Activated B cell treated with CpG ODN at 0.5 μM for 24 hours (primary cell): ENCODE data around the gene ISG15. TPM values are rescaled to one million over a fixed set of nuclear protein-coding genes. Genes with fewer than 3 reads are reported as not detected.

Source experiments
- ATAC-seq: fragments of 200-7000 bp; cut with Tn5 transposase; one replicate; pipeline ENCODE4 v1.10.0; 2021; ENCODE audit warnings: low read depth, mild to moderate bottlenecking, moderate library complexity
- CTCF ChIA-PET: fragments of 350-600 bp; sonication (Branson Sonifier 250); formaldehyde crosslinking; loops from one replicate; lab custom pipeline; 2021; ENCODE audit warnings: antibody characterized with exemption; lab: Charles Lee
- POLR2A ChIA-PET: fragments of 350-600 bp; sonication (Branson Sonifier 250); formaldehyde crosslinking; loops from one replicate; lab custom pipeline; 2021; ENCODE audit warnings: antibody characterized with exemption; lab: Charles Lee
- DNase-seq: peaks from one replicate; pipeline ENCODE4 v3.0.0; 2022
- H3K27ac Mint-ChIP-seq: one replicate; pipeline ENCODE4 v1.8.0; 2020; ENCODE audit warnings: mixed read lengths
- H3K27me3 Mint-ChIP-seq: one replicate; pipeline ENCODE4 v1.8.0; 2021; ENCODE audit warnings: mixed read lengths
- H3K36me3 Mint-ChIP-seq: one replicate; pipeline ENCODE4 v1.8.0; 2021; ENCODE audit warnings: low read depth, mixed read lengths
- H3K4me1 Mint-ChIP-seq: one replicate; pipeline ENCODE4 v1.8.0; 2021; ENCODE audit warnings: mixed read lengths
- H3K4me3 Mint-ChIP-seq: one replicate; pipeline ENCODE4 v1.8.0; 2020; ENCODE audit warnings: mild to moderate bottlenecking, mixed read lengths
- H3K9me3 Mint-ChIP-seq: one replicate; pipeline ENCODE4 v1.8.0; 2020; ENCODE audit warnings: mixed read lengths
- intact Hi-C: fragments of 100-400 bp; cut with micrococcal nuclease; formaldehyde crosslinking; loops from one replicate; pipeline ENCODE4 v1.15.1; 2024
- total RNA-seq: library from RNA; stranded (reverse); gene quantifications from 2 replicates; pipeline ENCODE4 v1.2.3, GENCODE V29; 2022
- TF ChIP-seq, protein P1 (sequence below): fragments of 200-600 bp; IDR thresholded peaks from one replicate; pipeline ENCODE4 v1.8.0; 2022; ENCODE audit warnings: antibody characterized with exemption, mild to moderate bottlenecking

Gene ISG15
- total RNA-seq = 25.8 and 28.9 TPM in 2 replicates

DNA sequence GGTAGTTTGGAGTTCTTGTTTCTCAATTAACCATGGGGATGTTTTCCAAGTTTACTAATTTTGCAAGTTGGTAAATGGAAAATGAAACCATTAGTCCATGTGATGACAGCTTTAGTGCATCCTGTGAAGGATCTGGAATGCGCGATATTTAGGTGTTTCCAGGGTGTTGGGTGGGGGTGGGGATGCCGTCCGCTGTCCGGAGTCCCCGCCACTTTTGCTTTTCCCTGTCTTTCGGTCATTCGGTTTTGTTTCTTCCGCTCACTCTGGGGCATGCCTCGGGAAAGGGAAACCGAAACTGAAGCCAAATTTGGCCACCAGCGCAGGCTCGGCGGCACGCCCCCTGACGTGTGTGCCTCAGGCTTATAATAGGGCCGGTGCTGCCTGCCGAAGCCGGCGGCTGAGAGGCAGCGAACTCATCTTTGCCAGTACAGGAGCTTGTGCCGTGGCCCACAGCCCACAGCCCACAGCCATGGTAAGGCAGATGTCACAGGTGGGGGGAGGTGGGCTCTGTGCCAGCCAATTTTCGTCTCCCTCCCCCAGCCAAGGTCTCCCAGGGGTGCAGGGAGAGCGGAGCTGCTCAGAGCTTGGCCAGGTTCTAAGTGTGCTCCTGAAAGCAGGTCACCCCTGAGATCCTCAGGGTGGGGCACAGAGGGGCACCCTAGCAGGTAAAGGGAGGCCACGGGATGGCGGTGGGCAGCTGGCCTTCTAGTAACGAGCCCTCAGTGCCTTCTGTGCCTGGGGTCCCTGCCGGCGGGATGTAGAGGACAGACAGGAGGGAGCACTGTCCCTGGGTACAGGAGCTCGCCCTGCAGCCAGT lies at the start of gene ISG15:
TSS of gene ISG15 (plus strand) at position 393 of the 817 bp plus-strand sequence. CDS start at position 470, 77 bp downstream.
- no peaks in the 10 kb centered on the region for H3K9me3 Mint-ChIP-seq
- peaks cover 30% of the 10 kb centered on the region for H3K4me1 Mint-ChIP-seq
- intact Hi-C loops = loop anchor here (1.0 to 5.0 kb wide), 3 partner anchors 11 to 259 kb away; partner anchors contain the start of gene UBE2J2
- H3K4me3 Mint-ChIP-seq = peak within 1 kb of the TSS; percentile 98
- ChIA-PET POLR2A (interaction anchor here (0.6 to 2.2 kb wide), 18 partner anchors 8 to 594 kb away, joined by 3 to 20 read pairs (median 4); partner anchors contain the start of gene AURKAIP1), CTCF (interaction anchor here (0.9 to 2.5 kb wide), 5 partner anchors 11 to 279 kb away, joined by 3 to 14 read pairs (median 5); no protein-coding TSS in a partner anchor)
- DNase-seq = peak; percentile 77
- H3K27me3 Mint-ChIP-seq = peaks cover 5% of the 10 kb centered on the region
- H3K36me3 Mint-ChIP-seq = peaks cover 7% of the 10 kb centered on the region
- TF ChIP-seq, protein P1, sequence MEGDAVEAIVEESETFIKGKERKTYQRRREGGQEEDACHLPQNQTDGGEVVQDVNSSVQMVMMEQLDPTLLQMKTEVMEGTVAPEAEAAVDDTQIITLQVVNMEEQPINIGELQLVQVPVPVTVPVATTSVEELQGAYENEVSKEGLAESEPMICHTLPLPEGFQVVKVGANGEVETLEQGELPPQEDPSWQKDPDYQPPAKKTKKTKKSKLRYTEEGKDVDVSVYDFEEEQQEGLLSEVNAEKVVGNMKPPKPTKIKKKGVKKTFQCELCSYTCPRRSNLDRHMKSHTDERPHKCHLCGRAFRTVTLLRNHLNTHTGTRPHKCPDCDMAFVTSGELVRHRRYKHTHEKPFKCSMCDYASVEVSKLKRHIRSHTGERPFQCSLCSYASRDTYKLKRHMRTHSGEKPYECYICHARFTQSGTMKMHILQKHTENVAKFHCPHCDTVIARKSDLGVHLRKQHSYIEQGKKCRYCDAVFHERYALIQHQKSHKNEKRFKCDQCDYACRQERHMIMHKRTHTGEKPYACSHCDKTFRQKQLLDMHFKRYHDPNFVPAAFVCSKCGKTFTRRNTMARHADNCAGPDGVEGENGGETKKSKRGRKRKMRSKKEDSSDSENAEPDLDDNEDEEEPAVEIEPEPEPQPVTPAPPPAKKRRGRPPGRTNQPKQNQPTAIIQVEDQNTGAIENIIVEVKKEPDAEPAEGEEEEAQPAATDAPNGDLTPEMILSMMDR = no peak
- peak; percentile 94 for ATAC-seq
- H3K27ac Mint-ChIP-seq = peak within 1 kb of the TSS; percentile 97

DNA sequence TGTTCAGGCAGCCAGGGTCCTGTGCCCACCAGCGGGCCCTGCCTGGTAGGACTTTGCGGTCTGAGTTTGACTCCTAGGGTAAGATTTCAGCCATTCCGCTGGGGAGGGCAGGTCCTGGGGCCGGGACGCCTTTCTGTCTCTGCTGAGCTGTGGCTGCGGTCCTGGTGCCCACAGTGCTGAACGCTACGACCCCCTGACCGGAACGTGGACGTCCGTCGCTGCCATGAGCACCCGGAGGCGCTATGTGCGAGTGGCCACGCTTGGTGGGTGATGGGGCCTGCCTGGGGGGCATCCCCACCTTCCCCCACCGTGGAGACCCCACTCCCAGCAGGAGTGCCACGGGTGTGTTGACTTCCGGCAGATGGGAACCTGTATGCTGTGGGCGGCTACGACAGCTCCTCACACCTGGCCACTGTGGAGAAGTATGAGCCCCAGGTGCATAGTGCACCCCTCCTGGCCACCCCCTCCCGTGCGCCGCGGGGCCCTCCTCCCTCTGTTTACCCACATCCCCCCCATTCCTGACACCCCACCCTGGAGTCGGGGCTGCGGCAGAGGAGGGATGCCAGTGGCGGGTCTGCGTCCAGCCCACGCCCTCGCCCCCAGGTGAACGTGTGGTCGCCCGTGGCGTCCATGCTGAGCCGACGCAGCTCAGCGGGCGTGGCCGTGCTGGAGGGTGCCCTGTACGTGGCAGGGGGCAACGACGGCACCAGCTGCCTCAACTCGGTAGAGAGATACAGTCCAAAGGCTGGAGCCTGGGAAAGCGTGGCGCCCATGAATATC lies 49.4 kb upstream of the ISG15 start:
- intact Hi-C loops = loop anchor here (5.0 kb wide), 1 partner anchor 57 kb away; no protein-coding TSS in a partner anchor
- Mint-ChIP-seq H3K4me3 (no peak overlapping the region), H3K36me3 (peaks cover 1% of the 10 kb centered on the region), H3K4me1 (peaks cover 12% of the 10 kb centered on the region), H3K27ac (no peak overlapping the region), H3K9me3 (no peaks in the 10 kb centered on the region), H3K27me3 (no peaks in the 10 kb centered on the region)
- DNase-seq (no peak), ATAC-seq (no peak)
- TF ChIP-seq, protein P1 = no peak
- POLR2A ChIA-PET = no interaction called here
- CTCF ChIA-PET = interaction anchor here (1.1 kb wide), 1 partner anchor 12 kb away, joined by 3 read pairs; no protein-coding TSS in a partner anchor

DNA sequence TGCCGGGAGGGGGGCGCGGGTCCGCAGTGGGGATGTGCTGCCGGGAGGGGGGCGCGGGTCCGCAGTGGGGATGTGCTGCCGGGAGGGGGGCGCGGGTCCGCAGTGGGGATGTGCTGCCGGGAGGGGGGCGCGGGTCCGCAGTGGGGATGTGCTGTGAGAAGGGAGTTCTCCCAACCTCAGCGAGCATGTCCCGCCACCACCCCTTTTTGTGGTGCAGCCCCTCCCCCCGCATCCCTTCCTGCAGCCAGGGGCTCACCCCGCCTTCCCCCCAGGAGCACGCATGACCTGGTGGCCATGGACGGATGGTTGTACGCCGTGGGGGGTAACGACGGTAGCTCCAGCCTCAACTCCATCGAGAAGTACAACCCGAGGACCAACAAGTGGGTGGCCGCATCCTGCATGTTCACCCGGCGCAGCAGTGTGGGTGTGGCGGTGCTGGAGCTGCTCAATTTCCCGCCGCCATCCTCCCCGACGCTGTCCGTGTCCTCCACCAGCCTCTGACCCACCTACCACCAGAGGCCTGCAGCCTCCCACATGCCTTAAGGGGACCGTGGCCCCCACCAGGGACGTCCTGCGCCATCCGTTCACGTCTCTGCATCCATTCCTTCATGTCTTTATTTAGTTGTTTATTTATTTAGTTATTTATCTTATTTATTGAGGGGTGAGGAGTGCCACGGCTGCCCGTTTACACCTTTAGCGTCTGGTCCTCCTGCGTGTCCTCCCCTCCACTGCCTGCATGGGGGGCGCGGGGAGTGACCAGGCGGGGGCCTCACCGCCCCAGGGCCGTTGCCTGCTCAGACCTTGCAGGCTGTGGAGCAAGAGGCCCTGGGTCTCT lies 48.4 kb upstream of the ISG15 start:
- H3K27ac Mint-ChIP-seq = no peak overlapping the region
- ATAC-seq (no peak), DNase-seq (no peak)
- TF ChIP-seq, protein P1 = no peak
- no peak overlapping the region for H3K4me3 Mint-ChIP-seq
- H3K4me1 Mint-ChIP-seq = peaks cover 12% of the 10 kb centered on the region
- H3K27me3 Mint-ChIP-seq = peaks cover 4% of the 10 kb centered on the region
- intact Hi-C loops = loop anchor here (5.0 kb wide), 2 partner anchors 43 to 58 kb away; partner anchors contain the start of gene SAMD11
- H3K9me3 Mint-ChIP-seq = no peaks in the 10 kb centered on the region
- POLR2A ChIA-PET = no interaction called here
- CTCF ChIA-PET = no interaction called here
- peaks cover 1% of the 10 kb centered on the region for H3K36me3 Mint-ChIP-seq

DNA sequence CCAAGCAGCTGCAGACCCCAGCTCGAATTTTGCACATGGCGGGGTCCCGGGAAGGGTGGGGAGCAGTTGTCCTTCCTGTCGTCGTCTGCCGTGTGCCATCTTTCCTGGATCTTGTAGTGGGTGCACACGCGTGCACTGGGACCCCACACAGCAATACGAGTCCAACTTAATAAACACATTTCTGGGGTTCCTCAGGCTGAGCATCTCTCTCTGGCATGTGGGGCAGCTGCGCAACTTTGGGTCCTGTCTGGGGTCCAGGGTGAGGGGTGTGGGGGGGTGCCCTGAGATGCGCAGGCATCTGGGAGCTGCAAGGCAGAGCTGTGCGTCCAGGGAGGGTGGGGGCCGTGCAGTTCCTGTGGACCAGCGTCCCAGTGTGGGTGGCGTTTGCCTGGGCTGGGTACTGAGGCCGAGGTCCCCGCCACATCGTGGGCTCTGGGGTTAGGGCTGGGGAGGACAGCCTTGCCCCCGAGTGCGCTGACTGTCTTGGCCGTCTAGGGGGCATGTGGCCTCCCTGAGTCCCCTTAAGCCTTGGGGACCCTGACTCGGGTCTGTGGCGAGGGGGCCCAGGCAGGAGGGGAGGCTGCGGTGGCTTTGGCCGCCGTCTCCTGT lies 47.7 kb upstream of the ISG15 start:
- peaks cover 1% of the 10 kb centered on the region for H3K36me3 Mint-ChIP-seq
- H3K9me3 Mint-ChIP-seq = no peaks in the 10 kb centered on the region
- CTCF ChIA-PET = no interaction called here
- peaks cover 11% of the 10 kb centered on the region for H3K4me1 Mint-ChIP-seq
- intact Hi-C loops = loop anchor here (5.0 kb wide), 1 partner anchor 43 kb away; the partner anchor contains the start of gene SAMD11
- DNase-seq = no peak
- POLR2A ChIA-PET = no interaction called here
- H3K27ac Mint-ChIP-seq = no peak overlapping the region
- TF ChIP-seq, protein P1 = no peak
- no peak for ATAC-seq
- peaks cover 4% of the 10 kb centered on the region for H3K27me3 Mint-ChIP-seq
- no peak overlapping the region for H3K4me3 Mint-ChIP-seq
